Dermis microvascular lymphatic vessel endothelial cell (primary cell): ENCODE data around the gene ESYT3. TPM values are rescaled to one million over a fixed set of nuclear protein-coding genes. Genes with fewer than 3 reads are reported as not detected.
A peak's percentile ranks its signal among the peaks of the same experiment; 100 is the strongest.
"Not testable (repeated sequence)": the region's sequence is repeated elsewhere in the genome, so short reads cannot be mapped to it uniquely, and the experiment has no call there.

ENCODE experiments used
- DNase-seq, 2 donors: peaks; one replicate each; pipeline versions ENCODE4 v3.0.0 to v3.0.0-alpha.2; 2010; ENCODE audit warnings: low read depth in 2 of 2
- total RNA-seq: library from RNA; depleted of rRNA; stranded (reverse); fragments of >200 nt; gene quantifications from 2 replicates; pipeline ENCODE4 v1.2.1, GENCODE V29; 2014

ESYT3 gene
- total RNA-seq, 1 donor from 2014 or later = under 0.01 TPM

GRCh38 chr3:138408751-138409570 lies 25.5 kb upstream of the ESYT3 start:
- DNase-seq = no peak

DNA sequence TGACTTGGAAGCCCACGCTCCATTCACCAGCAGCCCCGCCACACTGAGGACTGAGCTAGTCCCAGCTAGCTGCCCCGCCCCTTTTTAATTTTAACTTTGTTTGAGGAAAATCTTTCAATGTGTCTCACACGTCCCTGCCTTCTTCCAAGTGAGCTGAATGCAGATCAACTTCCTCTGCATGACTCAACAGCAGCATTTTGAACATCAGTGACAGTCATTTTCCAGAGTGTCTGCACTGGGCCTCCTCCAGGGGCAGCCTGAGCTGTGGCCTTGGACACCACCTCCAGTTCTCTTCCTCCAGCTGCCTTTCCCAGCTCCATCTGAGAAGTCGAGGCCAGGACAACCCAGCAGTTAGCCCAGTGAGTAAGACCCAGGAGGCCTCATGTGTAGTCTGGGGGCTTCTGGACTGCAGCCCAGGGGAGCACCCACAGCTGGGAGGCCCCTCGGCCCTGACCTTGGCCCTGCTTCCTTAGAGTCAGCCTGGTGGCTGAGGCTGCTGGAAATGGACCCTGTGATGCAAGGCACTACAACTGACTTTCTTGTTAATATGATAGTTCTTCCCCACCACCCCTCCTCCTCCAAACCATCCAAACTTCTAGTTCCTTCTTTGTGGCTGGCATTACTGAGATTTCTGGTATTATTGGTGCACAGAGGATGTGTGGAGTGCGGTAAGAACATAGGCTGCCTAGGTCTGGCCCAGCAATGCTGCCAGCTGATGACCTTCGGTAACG lies 21.4 kb upstream of the ESYT3 start:
- DNase-seq = no peak

GRCh38 chr3:138416236-138416635 lies 18.2 kb upstream of the ESYT3 start:
- not testable (repeated sequence) for DNase-seq

GRCh38 chr3:138417559-138417982 lies 16.8 kb upstream of the ESYT3 start:
- DNase-seq = peak; percentile 63 to 73

- no peak for DNase-seq
Measured at GRCh38 chr3:138418601-138419206, 15.7 kb upstream of the ESYT3 start.

GRCh38 chr3:138423316-138423715 lies 11.1 kb upstream of the ESYT3 start:
- no peak for DNase-seq

GRCh38 chr3:138424323-138424722 lies 10.1 kb upstream of the ESYT3 start:
- no peak for DNase-seq

- no peak for DNase-seq
Measured at GRCh38 chr3:138426211-138426610, 8.2 kb upstream of the ESYT3 start.

- DNase-seq = not testable (repeated sequence)
Measured at GRCh38 chr3:138426754-138427153, 7.7 kb upstream of the ESYT3 start.

DNA sequence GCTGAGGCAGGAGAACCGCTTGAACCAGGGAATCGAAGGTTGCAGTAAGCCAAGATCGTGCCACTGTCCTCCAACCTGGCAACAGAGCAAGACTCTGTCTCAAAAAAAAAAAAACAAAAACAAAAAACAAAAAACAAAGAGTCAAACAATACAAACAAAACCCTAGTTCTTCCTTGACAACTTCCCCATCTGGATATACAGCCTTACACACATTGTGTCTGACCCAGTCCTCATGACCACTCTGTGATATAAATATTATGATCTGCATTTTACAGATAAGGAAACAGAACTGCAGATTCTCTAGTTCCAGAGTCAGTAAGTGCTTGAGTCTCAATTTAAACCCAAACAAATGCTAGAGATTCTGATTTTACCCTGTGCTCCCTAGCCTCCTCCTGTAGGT lies 4.8 kb upstream of the ESYT3 start:
- no peak for DNase-seq

DNA sequence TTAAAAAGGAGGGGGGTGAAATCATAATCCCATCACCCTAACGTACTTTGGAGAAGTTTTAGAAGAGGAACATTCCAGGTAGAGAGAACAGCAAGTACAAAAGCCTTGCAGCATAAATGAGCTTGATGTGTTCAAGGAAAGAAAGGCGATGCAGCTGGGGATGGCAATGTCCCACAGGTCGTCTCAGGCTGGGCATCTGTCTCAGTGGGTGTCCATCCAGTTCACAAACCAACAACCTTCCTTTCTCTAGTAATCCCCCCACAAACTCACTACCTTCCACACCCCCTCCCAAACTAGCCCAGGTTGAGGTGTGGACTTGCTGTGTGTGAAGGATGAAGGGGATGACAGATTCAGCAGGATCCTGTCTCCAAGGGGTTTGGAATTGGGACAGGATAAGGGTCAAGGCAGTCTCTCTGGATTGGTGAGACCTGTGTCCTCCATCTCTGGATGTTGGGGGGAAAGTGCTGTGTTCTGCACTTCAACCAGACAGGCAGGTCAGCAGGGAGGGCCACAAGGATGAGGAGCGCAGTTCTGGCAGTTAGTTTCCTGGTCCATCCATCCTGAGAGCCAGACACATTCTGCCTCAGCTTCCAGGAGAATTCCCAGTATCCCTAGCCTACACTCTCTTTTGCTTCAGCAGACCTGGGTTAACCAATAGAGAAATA lies 1.7 kb upstream of the ESYT3 start:
- DNase-seq = no peak

- DNase-seq = no peak
Measured at GRCh38 chr3:138433892-138434275, 532 bp upstream of the ESYT3 start.

- no peak for DNase-seq
Measured at GRCh38 chr3:138434875-138435772, 708 bp downstream of the ESYT3 start.

DNA sequence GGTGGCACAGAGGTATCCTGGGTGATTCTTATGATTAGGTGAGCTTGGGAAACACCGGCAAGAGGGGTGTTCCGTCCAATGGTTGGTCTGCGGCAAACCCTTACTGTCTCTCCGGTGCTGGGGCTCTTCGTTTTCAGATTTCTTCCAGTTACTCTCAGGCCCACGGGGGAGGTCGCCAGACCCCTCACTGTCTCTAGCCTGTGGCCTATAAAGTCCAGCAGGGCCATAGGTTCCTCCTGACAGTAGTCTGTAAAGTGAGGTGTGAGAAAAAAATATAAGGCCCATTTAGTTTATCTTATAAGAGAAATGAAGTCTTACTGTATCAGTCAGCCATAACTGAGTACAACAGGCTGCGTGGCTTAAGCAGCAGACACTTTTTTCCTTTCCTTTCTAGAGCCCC lies 1.4 kb downstream of the ESYT3 start:
- DNase-seq = no peak

GRCh38 chr3:138437281-138437680 lies 2.9 kb downstream of the ESYT3 start:
- DNase-seq = no peak

DNA sequence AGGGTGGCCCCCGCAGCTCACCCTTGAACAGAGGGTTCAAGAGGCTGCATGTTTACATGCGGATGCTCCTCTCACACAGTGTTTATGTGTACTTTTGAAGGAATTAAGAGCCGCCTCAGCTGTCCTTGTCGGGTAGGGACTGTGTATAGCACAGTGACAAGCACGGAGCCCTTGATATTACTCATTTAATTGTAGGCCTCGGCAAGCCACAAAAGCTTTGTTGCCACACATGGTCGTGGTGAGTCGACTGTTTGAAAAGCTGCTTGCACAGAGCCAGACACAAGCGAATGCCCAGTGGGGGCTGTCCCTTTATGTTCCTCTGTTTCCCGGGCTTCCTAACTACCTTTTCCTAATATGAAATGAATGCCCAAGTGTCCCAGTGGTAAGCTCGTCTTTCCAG lies 4.5 kb downstream of the ESYT3 start:
- no peak for DNase-seq

DNA sequence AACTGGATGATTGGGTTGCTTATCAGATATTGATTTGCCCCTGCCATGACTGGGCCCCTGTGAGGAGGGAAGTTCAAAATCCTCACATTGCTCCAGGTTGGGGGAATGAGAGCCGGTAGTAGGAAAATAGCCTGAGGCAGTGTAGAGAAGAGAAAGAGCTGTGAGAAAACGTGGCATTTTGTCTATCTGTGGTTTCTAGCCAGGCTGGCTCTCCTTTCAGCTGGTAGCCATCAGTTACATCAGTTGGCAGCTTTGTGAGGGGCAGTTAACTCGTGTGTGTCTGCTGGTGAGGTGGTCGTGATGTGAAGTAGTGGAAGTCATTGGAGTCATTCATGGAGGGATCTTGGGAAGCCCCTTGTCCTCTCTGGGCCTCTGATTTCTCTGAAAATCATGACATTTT lies 5.2 kb downstream of the ESYT3 start:
- no peak for DNase-seq

- no peak for DNase-seq
Measured at GRCh38 chr3:138440121-138440521, 5.7 kb downstream of the ESYT3 start.

- DNase-seq = no peak
Measured at GRCh38 chr3:138440596-138440995, 6.2 kb downstream of the ESYT3 start.

DNA sequence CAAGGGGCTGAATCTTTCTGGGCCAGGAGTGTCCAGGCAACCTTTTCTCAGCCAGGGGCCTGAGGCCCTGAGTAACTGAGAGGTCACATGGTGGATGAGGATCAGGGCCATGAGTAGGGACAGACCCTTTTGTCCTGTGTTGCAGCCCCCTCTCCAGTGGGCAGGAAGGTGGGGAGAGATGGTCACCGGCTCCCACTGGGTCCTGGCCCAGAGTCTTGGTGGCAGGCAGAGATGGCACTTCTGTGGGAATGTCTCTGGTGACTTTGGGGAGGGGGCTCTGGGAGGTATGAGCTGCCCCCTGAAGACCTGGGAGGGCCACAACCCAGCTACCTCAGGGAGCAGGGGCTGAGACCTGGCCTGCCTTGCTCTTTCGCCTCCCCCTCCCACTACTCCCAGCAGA lies 6.8 kb downstream of the ESYT3 start:
- DNase-seq = no peak

- DNase-seq = no peak
Measured at GRCh38 chr3:138441742-138442141, 7.3 kb downstream of the ESYT3 start.
